Loucy (cell line): ENCODE data around the gene APOBEC3B.
"Not testable (repeated sequence)": the region's sequence is repeated elsewhere in the genome, so short reads cannot be mapped to it uniquely, and the experiment has no call there.

Source experiments
- H2AFZ ChIP-seq: fragments of 200-600 bp; sonication (generic); 2 replicates; pipeline ENCODE4 v1.6.0; 2016; ENCODE audit warnings: antibody characterized with exemption, mild to moderate bottlenecking, low read length, moderate library complexity
- H3F3A ChIP-seq: fragments of 200-600 bp; 2 replicates; pipeline ENCODE4 v1.6.0; 2016; ENCODE audit warnings: antibody characterized with exemption, low read depth, mild to moderate bottlenecking
- H3K27me3 ChIP-seq: fragments of 200-600 bp; sonication (generic); 2 replicates; pipeline ENCODE4 v1.6.1; 2014; ENCODE audit warnings: low read length, mild to moderate bottlenecking; ENCODE audit not compliant: insufficient read depth, poor library complexity, severe bottlenecking
- H3K36me3 ChIP-seq: fragments of 200-600 bp; sonication (generic); 2 replicates; pipeline ENCODE4 v1.6.1; 2016; ENCODE audit warnings: low read length; ENCODE audit not compliant: insufficient read depth
- H3K4me1 ChIP-seq: fragments of 200-600 bp; sonication (generic); 2 replicates; pipeline ENCODE4 v1.5.1; 2014; ENCODE audit warnings: low read length, mild to moderate bottlenecking; ENCODE audit not compliant: insufficient read depth, poor library complexity, severe bottlenecking
- H3K4me2 ChIP-seq: fragments of 200-600 bp; sonication (generic); 2 replicates; pipeline ENCODE4 v1.6.0; 2014; ENCODE audit warnings: antibody characterized with exemption, low read length, low read depth, mild to moderate bottlenecking; ENCODE audit not compliant: poor library complexity, severe bottlenecking
- H3K4me3 ChIP-seq: fragments of 200-600 bp; sonication (generic); 2 replicates; pipeline ENCODE4 v1.5.1; 2014; ENCODE audit warnings: low read length, mild to moderate bottlenecking, mixed read lengths; ENCODE audit not compliant: poor library complexity, severe bottlenecking
- H3K79me2 ChIP-seq: fragments of 200-600 bp; sonication (generic); 2 replicates; pipeline ENCODE4 v1.6.1; 2014; ENCODE audit warnings: low read length; ENCODE audit not compliant: insufficient read depth
- H3K9ac ChIP-seq: fragments of 200-600 bp; sonication (generic); 2 replicates; pipeline ENCODE4 v1.6.0; 2014; ENCODE audit warnings: mild to moderate bottlenecking, low read depth, low read length, moderate library complexity; ENCODE audit not compliant: poor library complexity, severe bottlenecking
- H3K9me2 ChIP-seq: fragments of 200-600 bp; sonication (generic); replicated peaks from 2 replicates; pipeline ENCODE4 v1.6.1; 2016; ENCODE audit warnings: low read depth, low read length, mixed read lengths
- H3K9me3 ChIP-seq: fragments of 200-600 bp; sonication (generic); 2 replicates; pipeline ENCODE4 v1.6.1; 2014; ENCODE audit warnings: mild to moderate bottlenecking, antibody characterized with exemption, low read length, low read depth; ENCODE audit not compliant: insufficient read depth
- H4K20me1 ChIP-seq: fragments of 200-600 bp; sonication (generic); 2 replicates; pipeline ENCODE4 v1.6.0; 2014; ENCODE audit warnings: antibody characterized with exemption, low read length, mild to moderate bottlenecking; ENCODE audit not compliant: insufficient read depth, poor library complexity, severe bottlenecking
- CTCF ChIP-seq: fragments of 200-600 bp; sonication (generic); conservative IDR thresholded peaks from 2 replicates; pipeline ENCODE4 v1.5.1; 2014; ENCODE audit warnings: mild to moderate bottlenecking, antibody characterized with exemption, low read length
- EZH2phosphoT487 ChIP-seq: fragments of 200-600 bp; IDR thresholded peaks from 2 replicates; pipeline ENCODE4 v1.6.1; 2018; ENCODE audit warnings: antibody characterized with exemption, mild to moderate bottlenecking, moderate library complexity, borderline replicate concordance

APOBEC3B gene

GRCh38 chr22:39012533-39013511, 30.7 kb downstream of the APOBEC3B start:
- H3K36me3 ChIP-seq: no peaks in the 10 kb centered on the region
- H3K4me3 ChIP-seq: peak overlapping the region; percentile 80

DNA sequence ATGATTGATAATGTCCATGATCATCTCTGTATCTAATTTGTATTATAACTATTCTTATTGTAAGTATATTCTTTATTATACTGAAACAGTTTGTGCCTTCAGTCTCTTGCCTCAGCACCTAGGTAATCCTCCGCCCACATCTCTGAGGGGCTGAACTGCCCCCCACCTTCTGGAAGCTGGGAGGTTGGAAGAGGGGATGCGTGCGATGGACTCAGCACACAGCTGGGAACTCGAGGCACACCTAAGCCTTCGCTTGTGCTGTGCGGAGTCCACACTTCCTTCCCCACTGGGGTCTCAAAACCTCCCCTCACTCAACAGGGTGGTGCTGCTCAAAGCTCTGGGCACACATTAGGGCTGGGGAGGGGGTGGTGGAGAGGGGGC, 31.4 kb downstream of the APOBEC3B start:
- Histone ChIP-seq H3K4me1 (peaks cover 44% of the 10 kb centered on the region), H3K9ac (peak overlapping the region; percentile 94), H3K79me2 (peaks cover 39% of the 10 kb centered on the region), H3K4me3 (peak overlapping the region; percentile 80), H3K4me2 (peak overlapping the region; percentile 80), H2AFZ (0 out of 2 replicates have a peak overlapping the region, but pooled peaks have one; percentile 78)
- H3K27me3 ChIP-seq, H3F3A ChIP-seq, H3K9me3 ChIP-seq, H3K36me3 ChIP-seq, H4K20me1 ChIP-seq, H3K9me2 ChIP-seq: not testable (repeated sequence)

More at GRCh38 chr22:39012533-39013511, 30.7 kb downstream of the APOBEC3B start:
- Histone ChIP-seq H4K20me1 (no peaks in the 10 kb centered on the region), H2AFZ (no peak overlapping the region), H3K9me2 (no peaks in the 10 kb centered on the region), H3F3A (no peaks in the 10 kb centered on the region), H3K4me1 (peaks cover 37% of the 10 kb centered on the region), H3K4me2 (peak overlapping the region; percentile 80), H3K27me3 (no peaks in the 10 kb centered on the region), H3K9me3 (no peaks in the 10 kb centered on the region), H3K79me2 (peaks cover 31% of the 10 kb centered on the region), H3K9ac (peak overlapping the region; percentile 94)
- TF ChIP-seq CTCF (no peak), EZH2phosphoT487 (no peak)

DNA sequence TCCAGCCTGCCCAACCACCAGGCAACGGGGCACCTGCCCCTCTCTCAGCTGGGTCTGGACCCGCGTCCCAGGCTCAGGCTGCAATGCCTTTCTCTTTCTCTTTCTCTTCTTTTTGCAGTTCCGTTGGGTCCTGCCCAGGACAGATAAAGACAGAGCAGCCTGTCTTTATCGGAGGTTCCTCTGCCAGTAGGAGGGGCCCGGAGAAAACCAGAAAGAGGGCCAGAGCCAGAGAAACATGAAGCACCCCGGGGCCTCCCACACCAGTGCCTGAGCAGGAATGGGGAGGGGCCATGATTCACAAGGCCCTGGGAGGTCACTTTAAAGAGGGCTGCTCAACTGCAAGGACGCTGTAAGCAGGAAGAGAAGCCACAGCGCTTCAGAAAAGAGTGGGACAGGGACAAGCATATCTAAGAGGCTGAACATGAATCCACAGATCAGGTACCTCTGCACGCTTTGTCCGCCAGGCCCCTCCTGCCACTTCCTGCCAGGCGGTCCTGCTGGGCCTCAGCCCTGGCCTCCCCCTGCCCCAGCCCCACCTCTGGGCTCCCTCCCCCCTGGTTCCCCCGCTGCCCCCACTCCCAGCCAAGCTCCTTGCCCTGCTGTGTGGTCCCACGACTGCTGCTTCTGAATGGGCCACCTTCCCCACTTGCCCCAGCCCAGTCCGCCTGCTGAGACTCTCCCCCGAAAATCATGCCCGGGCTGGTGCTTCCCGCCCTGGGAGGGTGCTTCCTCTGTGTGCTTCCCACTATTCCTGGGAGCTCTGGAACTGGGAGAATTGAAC, 32.0 kb downstream of the APOBEC3B start, which contains the start of gene APOBEC3C:
APOBEC3C (plus strand) TSS at position 316 of the 781 bp plus-strand sequence; CDS start at position 422, 106 bp downstream.
- H3K9me2 ChIP-seq: no peaks in the 10 kb centered on the region
- H3K79me2 ChIP-seq: peaks cover 39% of the 10 kb centered on the region
- H3K9me3 ChIP-seq: no peaks in the 10 kb centered on the region
- H2AFZ ChIP-seq: peak within 1 kb of the TSS; percentile 78; the same call in 1 of the 2 replicates
- H4K20me1 ChIP-seq: no peaks in the 10 kb centered on the region
- 0 out of 2 replicates have a peak, but pooled peaks cover 3% of the 10 kb centered on the region for H3F3A ChIP-seq
- peak within 1 kb of the TSS; percentile 80 for H3K4me2 ChIP-seq
- peak within 1 kb of the TSS; percentile 94 for H3K9ac ChIP-seq
- H3K4me3 ChIP-seq: peak within 1 kb of the TSS; percentile 80
- H3K36me3 ChIP-seq: no peaks in the 10 kb centered on the region
- H3K27me3 ChIP-seq: no peaks in the 10 kb centered on the region
- H3K4me1 ChIP-seq: peaks cover 45% of the 10 kb centered on the region
- TF ChIP-seq CTCF (peak; percentile 34), EZH2phosphoT487 (no peak)

DNA sequence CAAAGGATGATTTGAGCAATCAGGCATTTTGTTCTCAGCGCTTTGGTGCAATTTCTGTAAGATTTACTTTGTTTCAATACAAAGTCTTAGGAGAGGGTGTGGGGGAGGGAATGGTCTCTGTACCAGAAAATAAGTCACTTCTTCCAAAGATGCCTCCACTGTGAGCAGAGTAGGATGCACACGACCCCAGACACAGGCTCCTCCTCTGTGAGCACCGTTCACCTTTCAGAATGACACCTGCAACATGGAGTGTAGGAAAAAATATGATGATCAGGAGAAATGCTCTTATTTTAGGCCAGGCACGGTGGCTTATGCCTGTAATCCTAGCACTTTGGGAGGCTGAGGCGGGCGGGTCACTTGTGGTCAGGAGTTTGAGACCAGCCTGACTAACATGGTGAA, 32.6 kb downstream of the APOBEC3B start:
- peaks cover 39% of the 10 kb centered on the region for H3K79me2 ChIP-seq
- H2AFZ ChIP-seq: peak overlapping the region; percentile 8; the same call in 1 of the 2 replicates
- H3K36me3 ChIP-seq, H3F3A ChIP-seq, H4K20me1 ChIP-seq, H3K9me3 ChIP-seq, H3K9me2 ChIP-seq, H3K27me3 ChIP-seq: not testable (repeated sequence)
- peak overlapping the region; percentile 94 for H3K9ac ChIP-seq
- H3K4me1 ChIP-seq: peaks cover 50% of the 10 kb centered on the region
- peak overlapping the region; percentile 80 for H3K4me2 ChIP-seq
- peak overlapping the region; percentile 80 for H3K4me3 ChIP-seq
